Activated naive CD4-positive, alpha-beta T cell (primary cell): Measurements from ENCODE around the gene BMP10.

Experiments used
- DNase-seq, 4 experiments: peaks; one replicate each; lab custom pipeline; 2025; lab: John Stamatoyannopoulos, UW

Gene BMP10

DNA sequence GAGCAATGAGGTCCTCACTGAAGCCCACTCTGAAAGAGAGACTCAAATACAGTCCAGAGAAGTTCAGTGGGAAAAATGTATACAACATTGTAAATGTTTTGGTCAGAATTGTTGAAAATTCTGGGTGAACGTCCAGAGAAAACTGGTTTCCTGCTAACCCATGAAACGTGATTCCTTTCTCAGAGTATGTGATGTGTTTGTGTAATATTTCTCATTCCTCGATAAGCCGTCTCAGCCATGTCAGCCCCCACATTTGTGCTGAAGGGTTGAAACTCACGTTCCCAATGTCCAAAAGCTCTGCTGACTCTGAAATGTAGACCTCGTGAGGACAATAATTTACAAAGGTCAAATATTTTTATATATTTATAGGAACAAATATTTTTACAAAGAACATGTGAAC, 51.6 kb downstream of the BMP10 start:
- no peak for DNase-seq

DNA sequence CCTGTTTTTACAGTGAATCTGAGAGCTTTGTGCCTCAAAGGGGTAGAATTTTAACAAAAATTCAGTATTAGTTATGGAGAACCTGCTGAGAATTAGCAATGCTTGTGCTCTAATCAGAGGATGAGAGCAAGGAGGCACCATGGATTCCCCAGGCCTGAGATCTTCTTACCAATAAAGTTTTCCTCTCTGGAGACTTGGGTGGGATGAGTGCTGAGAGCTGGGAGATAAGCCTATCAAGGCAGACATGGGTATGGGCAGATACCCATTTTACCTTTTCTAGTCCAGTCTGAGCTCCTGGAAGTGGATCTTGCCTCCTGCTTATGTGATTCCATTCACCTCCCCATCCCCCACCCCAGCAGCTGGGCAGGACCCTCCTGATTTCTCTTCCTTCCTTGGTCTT, 53.9 kb downstream of the BMP10 start:
- DNase-seq, result no peak
